ENCODE data around the gene NES.

DNA sequence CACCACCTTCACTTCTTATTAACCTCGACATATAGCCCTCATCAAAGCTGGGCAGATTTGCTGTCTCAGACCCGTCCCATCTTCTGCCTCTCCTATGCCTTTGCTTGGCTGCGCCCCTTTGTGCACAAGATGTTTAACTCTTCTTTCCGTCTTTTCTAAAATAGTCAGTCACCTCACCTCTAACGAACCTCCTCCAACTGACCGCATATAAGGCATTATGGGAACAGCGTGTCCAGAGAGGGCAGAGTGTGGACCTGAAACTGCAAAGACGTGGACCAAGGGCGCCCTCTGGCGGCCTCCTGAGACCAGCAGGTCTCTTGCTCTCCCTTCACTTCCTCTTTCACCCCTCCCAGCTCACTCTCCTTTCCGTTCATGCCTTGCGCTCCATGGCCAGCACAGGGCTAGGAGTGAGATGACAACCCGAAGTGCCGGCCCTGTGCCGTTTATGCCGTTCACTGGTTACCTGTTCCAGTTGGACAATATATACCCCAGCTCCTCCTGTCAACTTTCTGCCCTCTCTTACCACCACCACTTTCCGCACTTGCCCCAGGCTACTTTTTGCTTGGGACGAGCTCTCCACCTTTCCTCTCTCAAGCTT lies 48.6 kb upstream of the NES start:
- TF ChIP-seq, protein P1, sequence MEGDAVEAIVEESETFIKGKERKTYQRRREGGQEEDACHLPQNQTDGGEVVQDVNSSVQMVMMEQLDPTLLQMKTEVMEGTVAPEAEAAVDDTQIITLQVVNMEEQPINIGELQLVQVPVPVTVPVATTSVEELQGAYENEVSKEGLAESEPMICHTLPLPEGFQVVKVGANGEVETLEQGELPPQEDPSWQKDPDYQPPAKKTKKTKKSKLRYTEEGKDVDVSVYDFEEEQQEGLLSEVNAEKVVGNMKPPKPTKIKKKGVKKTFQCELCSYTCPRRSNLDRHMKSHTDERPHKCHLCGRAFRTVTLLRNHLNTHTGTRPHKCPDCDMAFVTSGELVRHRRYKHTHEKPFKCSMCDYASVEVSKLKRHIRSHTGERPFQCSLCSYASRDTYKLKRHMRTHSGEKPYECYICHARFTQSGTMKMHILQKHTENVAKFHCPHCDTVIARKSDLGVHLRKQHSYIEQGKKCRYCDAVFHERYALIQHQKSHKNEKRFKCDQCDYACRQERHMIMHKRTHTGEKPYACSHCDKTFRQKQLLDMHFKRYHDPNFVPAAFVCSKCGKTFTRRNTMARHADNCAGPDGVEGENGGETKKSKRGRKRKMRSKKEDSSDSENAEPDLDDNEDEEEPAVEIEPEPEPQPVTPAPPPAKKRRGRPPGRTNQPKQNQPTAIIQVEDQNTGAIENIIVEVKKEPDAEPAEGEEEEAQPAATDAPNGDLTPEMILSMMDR (conservative IDR thresholded peaks at IDR 0.05), result peak; percentile 93
- TF ChIP-seq EZH2 (IDR thresholded peaks at IDR 0.05; ENCODE audit: low read depth), result no peak

All from PC-9 (cell line).